ENCODE data around the gene MYH7.

The MYH7 gene

GRCh38 chr14:23437133-23438100 lies 2.0 kb upstream of the MYH7 start:
- H2AFZ ChIP-seq (ENCODE audit: low read depth): no peak overlapping the region
- H3K4me2 ChIP-seq: no peak overlapping the region
- H3K36me3 ChIP-seq (ENCODE audit: insufficient read depth): no peaks in the 10 kb centered on the region
- no peaks in the 10 kb centered on the region for H3K79me2 ChIP-seq (ENCODE audit: insufficient read depth, low read depth)
- H4K20me1 ChIP-seq (ENCODE audit: insufficient read depth): no peaks in the 10 kb centered on the region
- no peaks in the 10 kb centered on the region for H3K4me1 ChIP-seq (ENCODE audit: low read depth, poor library complexity, severe bottlenecking)
- H3K9ac ChIP-seq: no peak overlapping the region
- no peak for TF ChIP-seq CTCF (conservative IDR thresholded peaks at IDR 0.05; ENCODE audit: low read depth, low read length)
- no peak overlapping the region for H3K4me3 ChIP-seq (IDR thresholded peaks at IDR 0.05; ENCODE audit: insufficient read depth, low read depth, low read length)
- no peaks in the 10 kb centered on the region for H3K27me3 ChIP-seq (ENCODE audit: insufficient read depth, low read depth)
- H3K27ac ChIP-seq: no peak overlapping the region

- Histone ChIP-seq H3K79me2 (ENCODE audit: insufficient read depth, low read depth) (no peaks in the 10 kb centered on the region), H3K27me3 (ENCODE audit: insufficient read depth, low read depth) (no peaks in the 10 kb centered on the region), H3K9ac (no peak overlapping the region), H3K36me3 (ENCODE audit: insufficient read depth) (no peaks in the 10 kb centered on the region), H4K20me1 (ENCODE audit: insufficient read depth) (no peaks in the 10 kb centered on the region), H3K4me1 (ENCODE audit: low read depth, poor library complexity, severe bottlenecking) (no peaks in the 10 kb centered on the region), H3K27ac (no peak overlapping the region), H2AFZ (ENCODE audit: low read depth) (no peak overlapping the region), H3K4me2 (no peak overlapping the region), H3K4me3 (IDR thresholded peaks at IDR 0.05; ENCODE audit: insufficient read depth, low read depth, low read length) (no peak overlapping the region)
- TF ChIP-seq CTCF (conservative IDR thresholded peaks at IDR 0.05; ENCODE audit: low read depth, low read length): no peak
Measured at GRCh38 chr14:23436327-23437132, 1.1 kb upstream of the MYH7 start.

GRCh38 chr14:23434488-23435222 lies 805 bp downstream of the MYH7 start:
- no peak for TF ChIP-seq CTCF (conservative IDR thresholded peaks at IDR 0.05; ENCODE audit: low read depth, low read length)
- H3K27me3 ChIP-seq (ENCODE audit: insufficient read depth, low read depth): no peaks in the 10 kb centered on the region
- no peak overlapping the region for H3K27ac ChIP-seq
- no peaks in the 10 kb centered on the region for H3K36me3 ChIP-seq (ENCODE audit: insufficient read depth)
- no peaks in the 10 kb centered on the region for H3K4me1 ChIP-seq (ENCODE audit: low read depth, poor library complexity, severe bottlenecking)
- no peak overlapping the region for H3K4me2 ChIP-seq
- no peaks in the 10 kb centered on the region for H3K79me2 ChIP-seq (ENCODE audit: insufficient read depth, low read depth)
- no peaks in the 10 kb centered on the region for H4K20me1 ChIP-seq (ENCODE audit: insufficient read depth)
- H3K9ac ChIP-seq: no peak overlapping the region
- H2AFZ ChIP-seq (ENCODE audit: low read depth): no peak overlapping the region
- H3K4me3 ChIP-seq (IDR thresholded peaks at IDR 0.05; ENCODE audit: insufficient read depth, low read depth, low read length): no peak overlapping the region

GRCh38 chr14:23433457-23433856 lies 2.0 kb downstream of the MYH7 start:
- H3K9ac ChIP-seq: no peak overlapping the region
- no peak overlapping the region for H3K4me3 ChIP-seq (IDR thresholded peaks at IDR 0.05; ENCODE audit: insufficient read depth, low read depth, low read length)
- no peak overlapping the region for H3K4me2 ChIP-seq
- H3K36me3 ChIP-seq (ENCODE audit: insufficient read depth): no peaks in the 10 kb centered on the region
- no peaks in the 10 kb centered on the region for H3K4me1 ChIP-seq (ENCODE audit: low read depth, poor library complexity, severe bottlenecking)
- H3K27me3 ChIP-seq (ENCODE audit: insufficient read depth, low read depth): no peaks in the 10 kb centered on the region
- TF ChIP-seq CTCF (conservative IDR thresholded peaks at IDR 0.05; ENCODE audit: low read depth, low read length): no peak
- H4K20me1 ChIP-seq (ENCODE audit: insufficient read depth): no peaks in the 10 kb centered on the region
- no peak overlapping the region for H3K27ac ChIP-seq
- no peak overlapping the region for H2AFZ ChIP-seq (ENCODE audit: low read depth)
- no peaks in the 10 kb centered on the region for H3K79me2 ChIP-seq (ENCODE audit: insufficient read depth, low read depth)
